Stimulated activated CD8-positive, alpha-beta memory T cell treated with anti-CD3 and anti-CD28 coated beads, Interleukin-15, amount 100 ng/mL, for 24 hours (primary cell): ENCODE results near the gene USP17L30.
"Not testable (repeated sequence)": the region's sequence is repeated elsewhere in the genome, so short reads cannot be mapped to it uniquely, and the experiment has no call there.

ENCODE experiments used
- DNase-seq: peaks from one replicate; pipeline ENCODE4 v3.0.0-alpha.2; 2020; ENCODE audit warnings: low read depth

USP17L30 gene, protein sequence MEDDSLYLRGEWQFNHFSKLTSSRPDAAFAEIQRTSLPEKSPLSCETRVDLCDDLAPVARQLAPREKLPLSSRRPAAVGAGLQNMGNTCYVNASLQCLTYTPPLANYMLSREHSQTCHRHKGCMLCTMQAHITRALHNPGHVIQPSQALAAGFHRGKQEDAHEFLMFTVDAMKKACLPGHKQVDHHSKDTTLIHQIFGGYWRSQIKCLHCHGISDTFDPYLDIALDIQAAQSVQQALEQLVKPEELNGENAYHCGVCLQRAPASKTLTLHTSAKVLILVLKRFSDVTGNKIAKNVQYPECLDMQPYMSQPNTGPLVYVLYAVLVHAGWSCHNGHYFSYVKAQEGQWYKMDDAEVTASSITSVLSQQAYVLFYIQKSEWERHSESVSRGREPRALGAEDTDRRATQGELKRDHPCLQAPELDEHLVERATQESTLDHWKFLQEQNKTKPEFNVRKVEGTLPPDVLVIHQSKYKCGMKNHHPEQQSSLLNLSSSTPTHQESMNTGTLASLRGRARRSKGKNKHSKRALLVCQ

GRCh38 chr4:9362829-9363228 lies at the start of gene USP17L30:
USP17L30 (plus strand) TSS chr4:9363129; CDS start chr4:9363129, 0 bp downstream.
- DNase-seq: not testable (repeated sequence)

DNA sequence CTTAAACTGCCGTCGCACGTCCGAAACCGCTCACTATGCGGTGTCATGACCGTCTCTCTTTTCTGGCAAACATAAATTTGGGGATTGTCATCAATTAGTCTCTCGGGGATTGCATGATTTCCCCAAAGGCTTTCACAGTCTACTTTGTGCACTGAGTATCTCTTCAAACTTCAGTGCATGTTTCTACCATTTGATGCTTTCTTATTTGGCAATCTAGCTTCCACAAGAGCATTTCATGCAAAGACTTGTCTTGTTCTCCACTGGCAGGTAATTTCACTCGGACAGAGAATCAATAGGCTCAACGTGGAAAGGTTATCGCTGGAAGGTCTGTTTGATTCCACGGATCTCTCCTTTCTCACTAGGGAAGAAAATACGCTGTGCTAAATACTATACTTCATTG lies 38.7 kb upstream of the USP17L30 start:
- DNase-seq: not testable (repeated sequence)

GRCh38 chr4:9324865-9325264 lies 38.1 kb upstream of the USP17L30 start, which contains the start of gene USP17L24:
USP17L24 (plus strand) TSS chr4:9325165; CDS start chr4:9325165, 0 bp downstream.
- DNase-seq: not testable (repeated sequence)

GRCh38 chr4:9329611-9330010 lies 33.3 kb upstream of the USP17L30 start, which contains the start of gene USP17L25:
USP17L25 (plus strand) TSS chr4:9329911; CDS start chr4:9329911, 0 bp downstream.
- DNase-seq: not testable (repeated sequence)

GRCh38 chr4:9334358-9334757 lies 28.6 kb upstream of the USP17L30 start, which contains the start of gene USP17L26:
USP17L26 (plus strand) TSS chr4:9334658; CDS start chr4:9334658, 0 bp downstream.
- DNase-seq: not testable (repeated sequence)

DNA sequence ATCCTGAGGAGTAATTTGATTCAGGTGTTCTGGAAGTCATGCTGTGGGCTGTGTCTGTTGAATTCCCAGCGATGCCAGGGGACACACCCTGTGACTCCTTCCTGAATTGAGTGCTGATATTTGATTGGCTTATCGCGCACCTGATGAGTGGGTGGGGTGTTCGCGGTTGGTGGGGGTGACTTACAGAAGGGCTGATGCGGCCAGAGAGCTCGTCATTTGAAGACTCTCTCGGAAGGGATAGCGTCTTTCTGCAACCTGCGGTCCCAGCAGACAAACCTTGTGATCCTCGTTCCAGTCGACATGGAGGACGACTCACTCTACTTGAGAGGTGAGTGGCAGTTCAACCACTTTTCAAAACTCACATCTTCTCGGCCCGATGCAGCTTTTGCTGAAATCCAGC lies 23.8 kb upstream of the USP17L30 start, which contains the start of gene USP17L5:
Gene USP17L5, plus strand, starts transcription at position 301 of the 400 bp plus-strand sequence. Its CDS starts 0 bp downstream, at position 301.
- DNase-seq: not testable (repeated sequence)

GRCh38 chr4:9343848-9344247 lies 19.1 kb upstream of the USP17L30 start, which contains the start of gene USP17L27:
USP17L27 (plus strand) TSS chr4:9344148; CDS start chr4:9344148, 0 bp downstream.
- not testable (repeated sequence) for DNase-seq

DNA sequence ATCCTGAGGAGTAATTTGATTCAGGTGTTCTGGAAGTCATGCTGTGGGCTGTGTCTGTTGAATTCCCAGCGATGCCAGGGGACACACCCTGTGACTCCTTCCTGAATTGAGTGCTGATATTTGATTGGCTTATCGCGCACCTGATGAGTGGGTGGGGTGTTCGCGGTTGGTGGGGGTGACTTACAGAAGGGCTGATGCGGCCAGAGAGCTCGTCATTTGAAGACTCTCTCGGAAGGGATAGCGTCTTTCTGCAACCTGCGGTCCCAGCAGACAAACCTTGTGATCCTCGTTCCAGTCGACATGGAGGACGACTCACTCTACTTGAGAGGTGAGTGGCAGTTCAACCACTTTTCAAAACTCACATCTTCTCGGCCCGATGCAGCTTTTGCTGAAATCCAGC lies 14.3 kb upstream of the USP17L30 start, which contains the start of gene USP17L28:
Gene USP17L28, plus strand, starts transcription at position 301 of the 400 bp plus-strand sequence. Its CDS starts 0 bp downstream, at position 301.
- DNase-seq: not testable (repeated sequence)

DNA sequence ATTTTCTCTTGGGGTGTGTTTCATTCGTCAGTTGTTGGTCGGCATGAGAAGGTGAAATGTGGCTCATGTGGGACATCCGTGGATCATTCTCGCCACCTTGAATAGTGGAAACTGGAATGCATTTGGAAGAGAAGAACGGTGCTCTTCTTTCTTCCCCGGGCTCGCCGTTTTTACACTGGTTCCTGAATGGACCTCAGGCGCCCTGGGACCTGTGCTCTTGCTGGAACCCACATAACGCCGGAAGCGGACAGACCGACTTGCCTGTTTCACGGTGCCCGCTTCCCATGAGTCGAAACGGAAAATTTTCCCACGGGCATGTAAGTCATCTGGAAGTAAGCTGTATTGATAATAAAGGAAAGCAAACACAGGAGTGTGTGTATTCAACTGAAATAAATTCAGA lies 12.1 kb upstream of the USP17L30 start:
- DNase-seq: not testable (repeated sequence)

GRCh38 chr4:9353338-9353737 lies 9.6 kb upstream of the USP17L30 start, which contains the start of gene USP17L29:
USP17L29 (plus strand) TSS chr4:9353638; CDS start chr4:9353638, 0 bp downstream.
- not testable (repeated sequence) for DNase-seq

- not testable (repeated sequence) for DNase-seq
Measured at GRCh38 chr4:9379881-9380280, 17.0 kb downstream of the USP17L30 start.

GRCh38 chr4:9381012-9381534 lies 18.1 kb downstream of the USP17L30 start:
- peak; percentile 12 for DNase-seq

- DNase-seq: no peak
Measured at GRCh38 chr4:9384126-9384525, 21.2 kb downstream of the USP17L30 start.

DNA sequence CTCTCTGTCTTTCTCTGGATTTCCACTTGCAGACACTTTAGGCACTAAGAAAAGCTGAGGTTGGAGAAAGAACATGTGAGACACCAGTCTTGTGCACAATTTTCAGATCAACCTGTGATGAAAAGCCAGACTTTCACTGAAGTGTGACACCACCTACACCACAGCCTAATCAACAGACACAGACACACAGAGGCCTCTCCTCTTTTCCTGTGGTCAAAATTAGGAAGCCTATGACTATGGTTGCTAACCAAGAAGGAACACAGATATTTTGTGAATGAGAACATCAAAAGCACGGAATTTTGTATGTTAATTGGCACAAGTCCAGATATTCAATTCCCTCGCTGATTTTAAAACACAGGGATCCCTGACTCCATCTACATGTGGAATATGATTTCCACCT lies 26.1 kb downstream of the USP17L30 start:
- DNase-seq: not testable (repeated sequence)

GRCh38 chr4:9405774-9406173 lies 42.8 kb downstream of the USP17L30 start:
- DNase-seq: not testable (repeated sequence)

- not testable (repeated sequence) for DNase-seq
Measured at GRCh38 chr4:9406491-9406890, 43.6 kb downstream of the USP17L30 start.

GRCh38 chr4:9409793-9410192 lies 46.9 kb downstream of the USP17L30 start:
- DNase-seq: no peak
